AG09309 (cell line): Measurements from ENCODE around the gene CELF4.

Source experiments
- DNase-seq: peaks from one replicate; pipeline ENCODE4 v3.0.0-alpha.2; 2010; ENCODE audit warnings: low read depth
- H3K4me3 ChIP-seq: 2 replicates; pipeline ENCODE4 v1.5.1; 2011; ENCODE audit warnings: mild to moderate bottlenecking, low read depth, low read length, moderate library complexity; ENCODE audit not compliant: control insufficient read depth
- TF ChIP-seq, protein P1 (sequence below): IDR thresholded peaks from 2 replicates; pipeline ENCODE4 v1.5.1; 2011; ENCODE audit warnings: mild to moderate bottlenecking, low read depth, low read length, inconsistent platforms; ENCODE audit not compliant: insufficient read depth, control insufficient read depth; ENCODE audit errors: missing control alignments

CELF4 gene

DNA sequence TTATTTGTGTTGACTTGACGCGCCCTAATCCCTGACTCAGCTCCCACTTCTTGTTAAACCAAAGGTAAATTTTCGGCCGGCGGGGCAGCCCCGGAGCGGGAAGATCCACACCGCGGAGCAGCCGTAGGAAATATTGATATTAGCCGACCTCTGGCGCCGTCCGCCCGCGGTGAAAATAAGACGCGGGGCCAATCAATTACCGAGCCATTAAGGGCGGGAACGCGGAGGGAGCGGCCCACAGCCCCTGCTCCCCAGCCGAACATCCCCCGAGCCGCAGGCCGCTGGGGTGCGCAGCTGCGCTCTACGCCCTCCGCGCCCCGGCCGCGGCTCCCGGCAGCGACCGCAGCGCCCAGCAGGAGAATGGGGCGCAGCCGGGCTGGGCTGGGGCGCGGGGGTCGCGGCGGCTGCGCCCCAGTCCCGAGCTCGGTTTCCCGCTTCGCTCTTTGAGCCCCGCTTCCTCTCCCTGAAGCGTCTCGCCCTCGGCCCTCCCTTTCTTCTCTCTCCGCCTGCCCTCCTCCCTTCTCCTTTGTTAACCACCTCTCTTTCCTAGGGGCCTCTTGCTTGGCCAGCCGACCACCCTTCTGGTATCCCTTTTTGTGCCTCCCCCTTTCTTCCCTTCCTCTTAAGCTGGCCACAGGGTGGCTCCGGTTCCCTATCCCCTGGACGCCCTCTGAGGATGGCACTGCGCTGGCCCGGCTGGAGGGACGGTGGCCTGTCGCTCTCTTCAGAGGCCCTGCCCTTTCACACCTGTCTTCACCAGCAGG, 40.9 kb downstream of the CELF4 start:
- no peak for DNase-seq
- TF ChIP-seq, protein P1, sequence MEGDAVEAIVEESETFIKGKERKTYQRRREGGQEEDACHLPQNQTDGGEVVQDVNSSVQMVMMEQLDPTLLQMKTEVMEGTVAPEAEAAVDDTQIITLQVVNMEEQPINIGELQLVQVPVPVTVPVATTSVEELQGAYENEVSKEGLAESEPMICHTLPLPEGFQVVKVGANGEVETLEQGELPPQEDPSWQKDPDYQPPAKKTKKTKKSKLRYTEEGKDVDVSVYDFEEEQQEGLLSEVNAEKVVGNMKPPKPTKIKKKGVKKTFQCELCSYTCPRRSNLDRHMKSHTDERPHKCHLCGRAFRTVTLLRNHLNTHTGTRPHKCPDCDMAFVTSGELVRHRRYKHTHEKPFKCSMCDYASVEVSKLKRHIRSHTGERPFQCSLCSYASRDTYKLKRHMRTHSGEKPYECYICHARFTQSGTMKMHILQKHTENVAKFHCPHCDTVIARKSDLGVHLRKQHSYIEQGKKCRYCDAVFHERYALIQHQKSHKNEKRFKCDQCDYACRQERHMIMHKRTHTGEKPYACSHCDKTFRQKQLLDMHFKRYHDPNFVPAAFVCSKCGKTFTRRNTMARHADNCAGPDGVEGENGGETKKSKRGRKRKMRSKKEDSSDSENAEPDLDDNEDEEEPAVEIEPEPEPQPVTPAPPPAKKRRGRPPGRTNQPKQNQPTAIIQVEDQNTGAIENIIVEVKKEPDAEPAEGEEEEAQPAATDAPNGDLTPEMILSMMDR: no peak
- no peak overlapping the region for H3K4me3 ChIP-seq

DNA sequence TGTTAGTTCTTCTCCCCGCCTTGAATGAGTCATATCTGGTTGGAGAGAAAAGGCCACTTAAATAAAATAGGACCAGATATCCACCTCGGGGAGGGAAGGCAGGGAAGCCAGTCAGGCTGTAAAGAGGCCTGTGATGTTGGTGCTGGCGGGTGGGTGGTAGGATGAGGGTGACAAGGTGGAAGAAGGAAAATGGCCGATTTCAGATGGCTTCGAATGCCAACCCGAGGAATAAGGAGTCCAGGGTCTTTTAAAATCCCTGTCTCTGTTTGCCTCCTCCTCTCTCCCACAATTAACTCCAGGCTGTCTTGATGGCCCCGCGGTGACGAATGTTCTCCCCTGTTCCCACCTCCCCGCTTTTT, 41.5 kb downstream of the CELF4 start:
- no peak for DNase-seq
- H3K4me3 ChIP-seq: no peak overlapping the region
- TF ChIP-seq, protein P1: no peak

DNA sequence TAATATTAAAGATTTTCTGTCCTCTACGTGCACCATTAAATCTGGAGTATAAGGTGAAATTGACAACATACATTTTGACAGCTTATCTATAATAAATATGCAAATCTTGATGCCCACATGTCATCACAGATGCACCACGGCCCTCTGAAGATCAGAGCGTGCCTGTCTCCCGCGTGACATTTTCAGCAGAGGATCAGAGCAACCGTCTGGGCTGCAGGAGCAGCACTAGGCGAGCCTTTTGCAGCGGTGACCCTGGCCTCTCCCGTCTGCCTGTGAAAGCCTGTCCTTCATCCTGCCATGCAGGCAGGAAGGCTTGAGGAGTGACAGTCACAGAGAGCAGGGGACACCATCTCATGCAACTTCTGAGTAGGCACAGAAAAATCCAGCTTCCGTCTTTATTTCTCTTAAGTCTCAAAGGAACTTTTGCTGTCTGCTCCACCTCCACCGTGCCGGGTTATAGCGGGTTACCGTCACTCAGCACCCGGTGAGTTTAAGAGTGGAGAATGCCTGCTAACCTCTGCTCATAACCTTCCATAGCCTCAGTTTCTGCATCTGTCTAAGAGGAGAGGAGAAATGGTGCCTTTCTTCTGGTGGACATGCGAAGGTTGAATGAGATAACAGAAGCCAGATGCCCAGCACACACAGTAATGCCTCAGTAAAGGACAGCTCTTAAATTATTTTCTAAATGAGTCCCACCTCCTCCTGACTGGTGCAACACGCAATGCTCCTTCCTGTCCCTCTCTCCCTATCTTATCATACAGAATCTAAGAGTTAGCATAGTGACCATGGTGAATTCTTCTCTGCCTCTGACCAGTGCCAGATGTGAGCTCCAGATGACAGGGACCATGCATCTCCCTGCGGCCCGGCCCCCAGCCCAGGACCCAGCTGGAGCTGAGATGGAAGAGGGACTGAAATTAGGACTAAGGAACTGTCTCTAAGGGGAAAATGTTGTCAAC, 43.8 kb downstream of the CELF4 start:
- TF ChIP-seq, protein P1: no peak
- no peak overlapping the region for H3K4me3 ChIP-seq
- no peak for DNase-seq

DNA sequence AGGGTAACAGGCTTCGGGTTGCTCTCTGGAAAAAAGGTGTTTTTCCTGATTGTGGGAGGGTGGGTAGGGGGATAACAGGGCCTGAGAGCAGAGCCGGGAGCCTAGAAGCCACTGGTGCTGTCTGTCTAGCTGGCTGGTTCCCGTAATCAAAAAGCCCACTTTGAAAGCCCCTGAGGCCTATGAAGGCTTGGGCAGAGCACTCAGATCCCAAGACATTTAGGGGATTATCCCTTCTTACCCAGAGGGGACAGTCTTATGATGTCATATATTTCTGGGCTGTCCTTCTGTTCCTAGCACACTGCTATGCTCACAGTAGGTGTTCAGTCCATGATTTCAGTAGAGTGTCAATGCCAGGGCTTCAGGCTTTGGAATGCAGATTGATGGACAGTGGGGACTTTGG, 45.1 kb downstream of the CELF4 start:
- no peak overlapping the region for H3K4me3 ChIP-seq
- TF ChIP-seq, protein P1: no peak
- DNase-seq: no peak

DNA sequence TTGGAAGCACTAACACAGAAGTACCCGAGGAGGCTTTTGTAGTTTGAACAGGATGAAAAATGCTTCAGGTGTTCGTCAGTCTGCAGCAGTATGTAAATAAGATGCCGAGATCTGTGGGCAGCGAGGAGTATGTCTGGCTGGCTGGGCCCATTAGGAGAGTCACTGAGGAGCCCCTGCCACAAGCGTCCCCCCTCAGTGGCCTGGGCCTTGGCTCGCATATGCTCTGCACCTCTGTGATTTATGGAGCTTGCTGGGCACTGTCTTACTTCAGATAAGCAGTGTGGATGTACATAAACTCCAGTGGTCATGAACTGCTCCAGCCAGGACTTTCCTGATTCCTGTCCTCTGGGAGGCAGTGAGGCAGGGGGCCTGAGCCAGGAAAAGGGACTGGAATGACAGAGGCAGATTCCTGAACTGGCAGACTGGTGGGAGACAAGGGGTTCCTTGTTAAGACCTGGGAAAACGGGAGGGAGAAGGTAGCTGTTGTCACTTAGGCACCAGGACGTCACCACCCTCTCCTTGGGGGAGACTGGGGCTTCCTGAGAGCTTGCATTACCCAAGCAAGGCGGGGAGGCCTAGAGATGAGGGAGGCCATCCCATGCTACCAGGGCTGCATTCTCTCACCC, 46.0 kb downstream of the CELF4 start:
- TF ChIP-seq, protein P1: no peak
- H3K4me3 ChIP-seq: no peak overlapping the region
- DNase-seq: no peak

DNA sequence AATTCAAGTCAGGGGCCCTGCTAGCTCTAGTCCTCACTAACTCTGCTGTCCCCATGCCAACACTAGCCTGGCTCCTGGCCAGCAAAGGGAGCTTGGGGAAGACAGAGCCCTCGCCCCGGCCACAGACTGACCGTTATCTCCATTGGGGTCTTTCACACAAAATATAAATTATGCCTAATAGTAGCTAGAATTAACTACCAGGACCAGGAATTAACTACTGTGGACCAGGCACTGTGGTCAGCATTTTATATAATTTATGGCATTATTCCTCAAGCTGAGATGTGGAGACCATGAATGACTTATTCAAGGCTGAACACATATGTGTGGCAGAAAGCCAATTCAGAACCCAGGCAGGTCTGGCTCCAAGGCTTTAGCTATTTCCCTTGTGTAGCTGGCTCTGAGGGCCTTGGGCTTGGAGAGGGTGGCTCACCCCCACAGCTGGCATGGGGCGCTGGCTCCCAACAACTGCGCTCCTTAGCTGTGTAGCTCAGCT, 49.2 kb downstream of the CELF4 start:
- H3K4me3 ChIP-seq: no peak overlapping the region
- TF ChIP-seq, protein P1: no peak
- no peak for DNase-seq
